Adrenal gland (tissue), 5 donors: ENCODE data around the gene RAB30.

ENCODE experiments used
- CTCF ChIP-seq, 6 experiments: fragments of 450-650 bp in 4 of 6; fragments of 200-600 bp in 2 of 6; sonication (generic) in 1 of 6; IDR thresholded peaks; 1 replicate in 5 of 6; 2 replicates in 1 of 6; pipeline versions ENCODE4 v1.5.1 to v1.8.0; 2016 to 2021; ENCODE audit warnings: antibody characterized with exemption in 6 of 6, mild to moderate bottlenecking in 2 of 6, moderate library complexity in 1 of 6
- POLR2A ChIP-seq, 2 donors: fragments of 450-650 bp; IDR thresholded peaks; one replicate each; pipeline ENCODE4 v1.6.1; 2017; ENCODE audit warnings: antibody characterized with exemption in 2 of 2, mild to moderate bottlenecking in 2 of 2, moderate library complexity in 1 of 2
- donor health status: DM: no; HTN: no; CAD: no.

GRCh38 chr11:83037877-83038276 lies 33.8 kb downstream of the RAB30 start:
- TF ChIP-seq CTCF (IDR thresholded peaks at IDR 0.05) (no peak), POLR2A (IDR thresholded peaks at IDR 0.05) (no peak)
